NCI-H1436 treated with DMSO at 0.1 percent for 48 hours (cell line): ENCODE results near the gene HSPB8.
A peak's percentile ranks its signal among the peaks of the same experiment; 100 is the strongest.
"Not testable (repeated sequence)": the region's sequence is repeated elsewhere in the genome, so short reads cannot be mapped to it uniquely, and the experiment has no call there.

Experiments
- DNase-seq: peaks from one replicate; lab custom pipeline; 2025; lab: John Stamatoyannopoulos, UW

The HSPB8 gene

DNA sequence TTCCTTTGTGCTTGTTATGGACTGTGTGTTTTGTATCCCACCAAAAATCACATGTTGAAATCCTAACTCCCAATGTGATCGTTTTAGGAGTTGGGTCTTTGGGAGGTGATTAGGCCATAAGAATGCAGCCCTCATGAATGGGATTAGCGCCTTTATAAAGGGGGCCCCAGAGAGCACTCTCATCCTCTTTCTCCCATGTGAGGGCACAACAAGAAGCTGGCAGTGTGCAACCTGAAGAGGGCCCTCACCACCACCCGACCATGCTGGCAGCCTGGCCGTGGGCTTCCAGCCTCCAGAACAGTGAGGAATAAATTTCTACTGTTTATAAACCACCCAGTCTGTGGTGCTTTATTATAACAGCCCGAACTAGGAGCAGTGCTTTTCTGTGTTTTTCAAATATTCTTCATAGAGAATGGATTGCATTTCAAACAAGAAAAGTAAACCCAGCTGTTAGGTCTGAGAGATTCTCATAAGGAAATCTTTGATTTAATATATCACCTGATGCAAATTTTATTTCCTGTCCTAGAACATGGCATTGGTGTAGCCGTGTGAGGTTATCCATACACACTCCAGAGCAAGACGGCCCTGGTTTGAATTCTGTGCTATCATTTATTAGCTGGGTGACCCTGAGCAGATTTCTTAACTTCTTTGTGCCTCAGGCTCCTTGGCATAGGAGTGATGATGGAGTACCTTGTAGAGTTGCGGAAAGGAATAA, 27.8 kb downstream of the HSPB8 start:
- DNase-seq = no peak

DNA sequence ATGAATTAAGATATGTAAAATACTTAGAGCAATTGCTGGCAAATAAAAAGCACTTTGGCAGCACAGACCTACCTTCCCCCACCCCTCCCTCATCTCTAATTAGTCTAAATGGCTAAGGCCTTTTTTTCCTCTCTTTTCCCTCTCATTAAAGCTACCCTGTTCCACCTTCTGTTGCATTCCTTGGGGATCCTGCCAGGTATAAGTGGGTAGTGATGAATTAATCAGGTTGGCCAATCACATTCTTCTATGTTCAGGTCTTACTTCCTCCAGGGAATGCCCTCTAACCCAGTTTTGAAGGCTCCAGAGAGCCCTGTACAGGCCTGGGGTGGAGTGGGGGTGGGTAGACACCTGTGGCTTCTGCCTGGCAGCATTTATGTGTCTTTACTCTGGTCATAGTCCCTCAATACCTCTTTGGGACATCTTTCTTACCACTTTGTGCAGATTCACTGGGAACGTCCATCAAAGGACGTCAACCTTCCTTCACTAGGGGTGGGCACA, 28.4 kb downstream of the HSPB8 start:
- peak; percentile 30 for DNase-seq

DNA sequence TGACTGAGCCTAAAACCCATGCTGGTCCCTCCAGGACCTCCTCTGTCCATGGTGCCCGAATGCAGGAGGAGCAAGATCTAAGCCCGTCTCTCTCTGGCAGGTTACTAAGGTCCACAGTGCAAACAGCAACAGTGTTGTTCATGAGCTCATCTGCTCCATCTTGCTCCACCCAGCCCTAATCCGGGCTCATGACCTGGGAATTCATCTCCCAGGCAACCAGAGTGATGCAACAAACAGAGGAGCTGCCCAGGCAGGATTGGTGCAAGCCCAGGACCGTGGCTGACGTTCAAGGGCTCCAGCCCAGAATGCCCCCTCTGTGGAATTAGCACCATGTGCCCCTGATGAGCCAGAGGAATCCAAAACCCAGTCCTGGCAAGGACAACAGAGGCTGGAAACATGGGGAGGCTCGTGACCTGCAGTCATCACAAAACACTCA, 29.9 kb downstream of the HSPB8 start:
- DNase-seq = no peak

DNA sequence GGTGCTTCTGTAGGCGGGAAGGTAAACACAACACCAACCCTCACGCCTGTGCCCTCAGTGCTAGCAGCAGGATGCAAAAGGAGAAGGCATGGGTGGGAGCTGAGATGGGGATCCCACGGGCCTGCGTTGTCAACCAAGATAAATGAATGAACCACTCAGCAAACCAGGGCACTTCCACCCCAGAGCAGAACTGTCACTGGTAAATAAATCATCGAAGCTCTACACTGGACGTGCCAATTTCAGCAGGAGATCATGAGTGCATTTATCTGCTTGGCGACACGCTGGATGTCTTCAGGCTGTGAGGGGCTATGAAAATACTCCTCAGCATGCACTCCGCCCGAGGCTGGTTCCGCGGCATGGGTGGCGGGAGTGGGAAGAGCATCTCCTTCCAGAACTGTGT, 33.2 kb downstream of the HSPB8 start:
- no peak for DNase-seq

DNA sequence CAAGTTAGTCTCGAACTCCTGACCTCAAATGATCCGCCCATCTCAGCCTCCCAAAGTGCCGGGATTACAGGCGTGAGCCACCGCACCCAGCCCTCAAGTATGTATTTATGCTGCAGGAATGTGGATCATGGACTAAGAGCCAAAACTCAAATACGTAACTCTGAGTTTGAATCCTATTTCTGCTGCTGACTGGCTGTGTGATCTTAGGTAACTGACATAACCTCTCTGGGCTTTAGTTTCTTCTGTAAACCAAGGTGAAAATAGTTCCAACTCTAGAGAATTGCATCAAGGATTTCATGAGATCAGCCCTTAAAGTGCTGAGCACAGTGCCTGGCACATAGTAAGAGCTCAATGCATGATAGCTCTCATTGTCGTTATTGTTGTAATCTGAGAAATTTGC, 37.4 kb downstream of the HSPB8 start:
- DNase-seq = no peak

DNA sequence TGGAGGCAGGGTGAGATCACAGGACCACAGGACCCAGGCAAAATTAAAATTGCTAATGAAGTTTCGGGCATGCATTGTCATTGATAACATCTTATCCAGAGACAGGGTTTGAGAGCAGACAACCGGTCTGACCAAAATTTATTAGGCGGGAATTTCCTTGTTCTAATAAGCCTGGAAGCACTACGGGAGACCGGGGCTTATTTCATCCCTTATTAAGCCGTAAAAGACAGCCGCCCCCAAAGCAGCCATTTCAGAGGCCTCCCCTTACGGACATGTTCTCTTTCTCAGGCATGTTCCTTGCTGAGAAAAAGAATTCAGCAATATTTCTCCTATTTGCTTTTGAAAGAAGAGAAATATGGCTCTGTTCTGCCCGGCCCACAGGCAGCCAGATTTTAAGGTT, 40.1 kb downstream of the HSPB8 start:
- not testable (repeated sequence) for DNase-seq

DNA sequence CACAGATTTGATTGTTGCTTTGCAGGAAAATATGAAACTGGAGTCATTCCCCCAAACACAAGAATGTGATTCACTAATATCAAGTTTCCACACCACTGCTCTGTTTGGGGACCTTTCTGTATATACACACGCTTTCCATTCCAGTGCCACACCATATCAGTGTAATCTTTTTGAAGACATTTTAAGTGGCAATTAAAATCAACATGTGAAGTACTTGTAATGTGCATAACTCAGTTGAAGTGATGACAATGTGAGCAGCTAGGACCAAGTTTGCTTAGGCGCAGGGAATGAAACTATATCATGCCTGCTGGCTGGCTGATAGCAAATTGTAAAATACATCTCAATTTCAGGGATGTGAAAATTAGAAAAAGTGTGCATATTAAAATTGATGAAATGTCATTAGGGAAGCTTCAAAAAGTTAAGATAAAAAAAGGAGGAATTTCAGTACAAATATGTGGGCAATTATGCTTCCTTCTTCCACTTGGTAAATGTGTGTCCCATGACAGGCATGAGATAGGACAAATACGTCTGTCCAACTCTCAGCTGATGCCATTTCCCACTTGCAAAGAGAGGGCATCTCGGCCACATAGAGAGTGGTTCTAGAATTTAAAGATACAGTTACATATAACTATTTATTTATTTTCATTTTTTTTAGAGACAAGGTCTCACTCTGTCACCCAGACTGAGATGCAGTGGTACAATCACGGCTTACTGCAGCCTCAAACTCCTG, 43.7 kb downstream of the HSPB8 start:
- no peak for DNase-seq

DNA sequence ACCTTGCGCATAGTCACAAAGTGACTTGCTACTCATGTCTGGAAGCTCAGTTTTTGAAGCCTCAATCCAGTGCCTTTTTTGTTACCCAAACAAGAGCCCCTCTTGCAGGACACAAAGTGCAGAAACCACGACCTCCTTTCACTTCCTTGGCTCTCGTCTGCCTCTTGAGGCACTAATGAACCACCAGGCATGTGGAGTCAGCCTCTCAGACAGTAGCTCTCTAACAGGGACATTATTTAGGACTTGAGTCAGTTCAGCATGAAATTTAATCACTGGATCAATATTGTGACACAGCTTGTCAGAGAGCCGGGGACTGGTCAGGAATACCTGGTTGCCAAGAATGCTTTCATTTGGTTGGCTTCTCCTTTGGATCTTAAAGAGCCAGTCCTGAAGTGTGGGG, 46.7 kb downstream of the HSPB8 start:
- DNase-seq = no peak

DNA sequence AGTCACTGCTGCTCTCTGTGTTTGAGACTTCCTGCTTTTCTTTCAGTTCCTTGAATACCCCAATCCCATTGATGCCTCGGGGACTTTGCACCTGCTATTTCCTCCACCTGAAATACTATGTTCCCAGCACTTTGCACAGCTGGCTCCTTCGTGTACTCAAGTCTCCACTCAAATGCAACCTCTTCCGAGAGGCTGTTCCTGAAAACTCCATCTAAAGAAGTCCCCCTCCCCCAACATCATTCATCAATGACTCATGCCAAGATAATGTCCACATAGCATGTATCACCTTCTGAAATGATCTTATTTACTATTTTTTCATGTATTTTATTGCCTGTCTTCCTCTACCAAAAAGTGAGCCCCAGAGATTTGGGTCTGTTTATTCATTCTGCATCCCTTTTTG, 48.6 kb downstream of the HSPB8 start:
- no peak for DNase-seq

DNA sequence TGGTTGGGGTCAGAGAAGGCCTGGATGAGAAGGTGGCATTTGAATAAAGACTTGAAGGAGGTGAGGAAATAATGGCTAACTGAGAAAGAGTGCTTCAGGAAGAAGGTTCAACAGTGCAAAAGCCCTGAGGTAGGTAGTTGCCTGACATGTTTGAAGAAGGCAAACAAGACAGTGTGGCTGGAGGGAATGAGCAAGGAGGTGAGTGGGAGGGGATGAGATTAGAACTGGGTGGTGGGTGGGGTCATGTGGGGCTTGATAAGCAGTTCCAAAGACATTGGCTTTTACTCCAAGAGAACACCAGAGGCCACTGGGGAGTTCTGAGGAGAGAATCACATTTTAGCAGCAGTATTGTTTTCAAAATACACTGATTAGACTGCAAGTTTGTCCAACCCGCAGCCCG, 50.5 kb downstream of the HSPB8 start:
- no peak for DNase-seq

DNA sequence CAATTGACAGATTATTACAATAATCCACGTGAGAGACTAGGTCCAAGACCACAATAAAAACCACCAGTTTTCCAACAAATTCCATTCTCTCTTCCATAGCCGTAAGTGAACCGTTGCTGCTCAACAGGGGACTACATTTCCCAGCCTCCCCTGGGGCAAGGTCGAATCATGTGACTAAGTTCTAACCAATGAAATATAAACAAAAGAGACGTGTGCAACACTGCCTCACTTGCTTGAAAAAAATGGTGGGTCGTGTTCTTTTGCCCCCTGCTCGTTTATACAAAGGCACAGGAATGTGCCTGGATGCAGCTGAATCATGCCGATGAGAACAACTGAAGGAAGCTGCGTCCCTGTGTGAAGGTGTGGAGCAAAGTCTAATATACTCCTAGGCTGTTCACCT, 51.1 kb downstream of the HSPB8 start:
- DNase-seq = no peak

DNA sequence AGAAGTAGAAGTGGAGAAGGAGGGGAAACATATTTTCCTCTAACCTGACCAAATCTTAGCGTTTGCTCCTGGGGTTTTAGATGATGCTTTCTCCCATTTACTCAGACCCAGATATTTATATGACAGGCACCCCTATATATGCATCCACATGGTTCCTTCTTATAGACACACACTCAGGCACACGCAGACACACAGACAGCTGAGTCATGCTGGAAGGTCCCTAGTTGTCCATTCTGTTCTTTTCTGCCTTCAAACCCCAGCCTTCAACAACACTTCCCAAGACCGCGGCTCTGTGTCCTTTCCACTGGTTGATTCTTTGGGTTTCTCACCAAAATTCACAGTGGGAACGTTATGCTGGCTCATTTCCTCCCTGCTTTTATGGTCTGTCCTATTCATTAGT, 52.1 kb downstream of the HSPB8 start:
- no peak for DNase-seq

DNA sequence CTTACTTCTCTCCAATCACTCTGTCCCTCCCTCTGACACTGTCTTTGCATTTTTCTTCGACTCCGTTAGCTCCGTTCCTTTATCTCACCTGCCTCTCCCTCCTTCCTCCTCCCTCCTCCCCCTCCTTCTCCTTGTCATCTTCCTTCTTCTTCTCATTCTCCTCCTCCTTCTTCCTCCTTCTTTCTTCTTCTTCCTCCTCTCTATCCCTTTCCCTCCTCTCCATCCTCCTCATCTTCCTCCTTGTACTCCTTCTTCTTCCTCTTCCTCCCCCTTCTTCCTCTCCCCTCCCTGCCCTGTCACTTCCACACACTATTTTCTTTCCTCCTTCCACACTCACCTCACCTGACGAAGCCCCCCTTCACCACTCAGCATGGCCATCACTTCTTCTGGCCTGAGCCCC, 53.0 kb downstream of the HSPB8 start:
- no peak for DNase-seq

DNA sequence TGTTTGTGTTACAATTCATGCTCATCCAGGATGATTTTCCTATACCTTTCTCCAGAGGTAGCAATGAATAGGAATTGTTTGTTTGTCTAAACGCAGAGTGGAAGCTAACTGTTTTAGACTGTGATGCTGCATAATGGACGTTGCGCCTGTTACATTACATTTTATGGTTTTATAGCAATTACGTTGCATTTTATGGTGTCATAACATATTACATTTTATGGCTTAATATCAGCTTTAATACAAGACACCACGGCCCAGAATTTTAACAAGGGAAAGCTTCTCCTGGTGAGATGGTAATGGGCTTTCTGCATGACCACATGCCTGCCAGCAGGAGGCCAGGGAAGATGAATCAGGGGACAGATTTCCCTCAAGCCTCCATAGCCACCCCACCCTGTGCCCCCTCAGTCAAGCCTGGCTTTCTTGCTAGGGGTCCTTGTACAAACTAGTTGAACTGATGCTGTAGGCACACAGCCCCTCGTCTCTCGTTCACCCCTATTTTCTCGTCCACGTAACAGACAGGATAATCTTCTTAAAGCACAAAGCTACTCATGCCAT, 56.5 kb downstream of the HSPB8 start:
- no peak for DNase-seq

DNA sequence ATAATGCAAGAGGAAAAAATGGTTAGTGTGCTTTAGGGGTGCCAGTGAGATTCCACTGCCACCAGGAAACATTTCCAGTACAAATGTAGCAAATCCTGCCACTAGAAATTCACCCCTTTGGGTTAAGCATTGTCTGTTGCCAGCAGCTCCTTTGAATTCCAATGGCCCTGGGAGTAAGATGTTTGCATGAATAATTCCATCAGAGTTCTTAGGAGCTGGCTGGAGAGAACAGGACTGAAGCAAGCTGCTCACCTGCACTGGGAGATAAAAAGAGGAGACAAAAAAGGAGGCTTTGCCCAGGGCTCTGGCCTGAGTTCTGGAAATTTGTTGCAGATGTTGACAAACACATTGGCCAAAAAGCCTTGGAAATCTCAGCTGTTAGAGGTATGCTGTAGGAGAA, 57.6 kb downstream of the HSPB8 start:
- DNase-seq = no peak

DNA sequence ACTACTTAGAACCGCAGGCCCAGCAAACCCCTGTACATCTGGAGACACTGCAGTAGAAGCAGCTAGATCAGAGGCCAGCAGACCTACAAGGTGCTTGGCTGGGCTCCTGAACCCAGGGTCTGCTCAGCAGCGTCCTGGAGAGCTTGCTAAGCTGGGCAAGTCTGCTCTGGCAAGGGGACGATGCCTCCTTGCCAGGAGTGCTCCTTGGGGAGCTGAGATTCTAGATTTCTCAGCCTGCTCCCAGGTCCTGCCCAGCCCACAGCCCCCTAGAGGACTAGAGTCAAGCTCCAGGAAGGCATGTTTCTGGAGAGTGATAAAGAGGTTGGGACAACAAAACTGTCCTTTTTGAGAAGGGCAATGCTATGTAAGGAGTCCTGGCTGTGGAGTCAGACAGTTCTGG, 60.3 kb downstream of the HSPB8 start:
- DNase-seq = no peak

DNA sequence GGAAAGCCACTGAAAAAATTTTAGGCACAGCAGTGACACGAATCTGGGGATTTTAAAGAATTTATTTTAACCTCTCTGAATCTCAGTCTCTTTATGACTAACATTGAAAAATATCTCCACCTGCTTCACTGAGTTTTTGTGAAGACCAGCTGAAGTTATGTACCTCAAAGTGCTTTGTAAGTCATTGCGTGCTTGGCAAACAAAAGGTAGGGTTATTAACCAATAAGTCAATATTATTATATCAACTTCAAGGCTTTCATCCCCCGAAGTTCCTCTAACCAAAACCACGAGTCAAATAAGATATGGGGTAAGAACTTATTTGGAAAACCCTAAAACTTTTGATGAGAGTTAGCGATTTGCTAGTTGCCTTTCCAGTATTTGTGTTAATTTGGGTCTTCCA, 62.3 kb downstream of the HSPB8 start:
- DNase-seq = no peak

DNA sequence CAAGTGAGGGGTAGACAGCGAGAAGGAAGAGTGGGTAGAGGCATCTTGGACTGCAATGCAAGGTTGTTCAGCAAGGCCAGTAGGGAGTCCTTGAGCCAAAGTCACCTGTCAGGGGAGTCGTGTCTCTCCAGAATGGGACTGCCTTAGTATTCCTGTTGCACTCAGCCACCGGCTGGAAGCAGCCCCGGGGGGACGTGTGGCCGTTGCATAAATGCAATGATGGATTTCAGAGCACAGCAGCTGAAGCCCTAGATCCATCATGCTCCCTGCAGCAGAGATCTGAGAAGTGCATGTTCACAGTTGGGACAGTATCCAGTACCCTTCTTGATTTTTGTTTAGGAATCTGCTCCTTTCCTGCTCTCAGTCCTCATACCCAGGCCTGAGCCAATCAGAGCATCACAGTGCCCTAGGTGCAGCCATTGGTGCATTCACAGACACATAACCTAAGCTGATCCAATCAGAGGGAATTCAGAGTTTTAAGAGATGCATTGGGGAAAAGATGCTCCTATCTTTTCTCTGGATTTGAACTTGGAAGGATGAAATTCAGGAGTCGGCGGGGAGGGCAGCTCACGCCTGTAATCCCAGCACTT, 62.9 kb downstream of the HSPB8 start:
- DNase-seq = no peak
